ENCODE results near the gene SAP30. TPM values are rescaled to one million over a fixed set of nuclear protein-coding genes. Genes with fewer than 3 reads are reported as not detected.

Gene SAP30
- total RNA-seq, 1 donor from 2014 or later = 24.1 TPM

DNA sequence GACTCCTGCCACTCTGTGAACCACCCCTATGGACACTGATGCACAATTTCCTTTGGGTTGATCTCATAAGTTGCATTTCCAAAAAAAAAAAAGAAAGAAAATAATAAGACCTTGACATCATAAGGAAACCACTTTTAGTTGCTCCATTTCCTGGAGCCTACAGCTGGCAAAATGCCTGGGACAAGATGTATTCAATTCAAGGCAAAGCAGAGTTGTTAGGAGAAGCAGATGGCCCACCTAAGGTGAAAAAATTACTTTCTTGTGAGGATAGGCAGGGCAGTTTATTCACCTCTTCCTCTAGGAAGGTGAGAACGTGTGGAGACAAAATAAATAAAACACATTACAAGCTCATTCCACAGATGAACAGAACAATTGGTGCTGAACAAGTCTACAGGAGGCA is 42.3 kb downstream of the SAP30 start:
- TF ChIP-seq, protein P1, sequence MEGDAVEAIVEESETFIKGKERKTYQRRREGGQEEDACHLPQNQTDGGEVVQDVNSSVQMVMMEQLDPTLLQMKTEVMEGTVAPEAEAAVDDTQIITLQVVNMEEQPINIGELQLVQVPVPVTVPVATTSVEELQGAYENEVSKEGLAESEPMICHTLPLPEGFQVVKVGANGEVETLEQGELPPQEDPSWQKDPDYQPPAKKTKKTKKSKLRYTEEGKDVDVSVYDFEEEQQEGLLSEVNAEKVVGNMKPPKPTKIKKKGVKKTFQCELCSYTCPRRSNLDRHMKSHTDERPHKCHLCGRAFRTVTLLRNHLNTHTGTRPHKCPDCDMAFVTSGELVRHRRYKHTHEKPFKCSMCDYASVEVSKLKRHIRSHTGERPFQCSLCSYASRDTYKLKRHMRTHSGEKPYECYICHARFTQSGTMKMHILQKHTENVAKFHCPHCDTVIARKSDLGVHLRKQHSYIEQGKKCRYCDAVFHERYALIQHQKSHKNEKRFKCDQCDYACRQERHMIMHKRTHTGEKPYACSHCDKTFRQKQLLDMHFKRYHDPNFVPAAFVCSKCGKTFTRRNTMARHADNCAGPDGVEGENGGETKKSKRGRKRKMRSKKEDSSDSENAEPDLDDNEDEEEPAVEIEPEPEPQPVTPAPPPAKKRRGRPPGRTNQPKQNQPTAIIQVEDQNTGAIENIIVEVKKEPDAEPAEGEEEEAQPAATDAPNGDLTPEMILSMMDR (IDR thresholded peaks at IDR 0.05; ENCODE audit: partially characterized antibody, unreplicated experiment) = no peak
- Mint-ChIP-seq H3K4me3 (ENCODE audit: unreplicated experiment) (no peak overlapping the region), H3K9me3 (ENCODE audit: unreplicated experiment) (peaks cover 3% of the 10 kb centered on the region), H3K27me3 (ENCODE audit: unreplicated experiment) (no peaks in the 10 kb centered on the region), H3K4me1 (ENCODE audit: low read depth, unreplicated experiment) (no peaks in the 10 kb centered on the region), H3K36me3 (ENCODE audit: unreplicated experiment) (no peaks in the 10 kb centered on the region), H3K27ac (ENCODE audit: unreplicated experiment) (no peak overlapping the region)
- no peak for DNase-seq

DNA sequence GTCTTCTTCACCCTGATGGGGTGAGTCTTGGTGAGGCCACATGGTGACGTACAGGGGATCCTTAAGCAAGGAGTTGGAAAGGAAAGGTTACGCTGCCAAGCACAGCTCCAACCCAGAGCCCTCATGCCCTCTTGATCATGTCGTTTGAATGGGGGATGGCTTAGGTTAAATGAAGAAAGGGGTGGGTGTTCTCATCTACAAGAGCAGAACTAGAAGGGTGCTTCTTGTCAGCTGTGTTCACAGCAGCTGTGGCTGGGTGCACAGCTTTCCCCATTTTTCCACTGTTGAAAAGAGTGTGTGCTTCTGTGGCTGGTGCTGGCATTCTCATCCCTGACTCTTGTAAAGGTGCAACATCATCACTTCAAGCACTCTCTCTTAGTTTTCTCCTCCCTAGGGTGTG is 43.7 kb downstream of the SAP30 start:
- H3K27me3 Mint-ChIP-seq (ENCODE audit: unreplicated experiment) = no peaks in the 10 kb centered on the region
- TF ChIP-seq, protein P1 (IDR thresholded peaks at IDR 0.05; ENCODE audit: partially characterized antibody, unreplicated experiment) = no peak
- no peak overlapping the region for H3K27ac Mint-ChIP-seq (ENCODE audit: unreplicated experiment)
- no peak overlapping the region for H3K4me3 Mint-ChIP-seq (ENCODE audit: unreplicated experiment)
- no peaks in the 10 kb centered on the region for H3K4me1 Mint-ChIP-seq (ENCODE audit: low read depth, unreplicated experiment)
- peaks cover 1% of the 10 kb centered on the region for H3K9me3 Mint-ChIP-seq (ENCODE audit: unreplicated experiment)
- H3K36me3 Mint-ChIP-seq (ENCODE audit: unreplicated experiment) = no peaks in the 10 kb centered on the region
- DNase-seq = no peak

DNA sequence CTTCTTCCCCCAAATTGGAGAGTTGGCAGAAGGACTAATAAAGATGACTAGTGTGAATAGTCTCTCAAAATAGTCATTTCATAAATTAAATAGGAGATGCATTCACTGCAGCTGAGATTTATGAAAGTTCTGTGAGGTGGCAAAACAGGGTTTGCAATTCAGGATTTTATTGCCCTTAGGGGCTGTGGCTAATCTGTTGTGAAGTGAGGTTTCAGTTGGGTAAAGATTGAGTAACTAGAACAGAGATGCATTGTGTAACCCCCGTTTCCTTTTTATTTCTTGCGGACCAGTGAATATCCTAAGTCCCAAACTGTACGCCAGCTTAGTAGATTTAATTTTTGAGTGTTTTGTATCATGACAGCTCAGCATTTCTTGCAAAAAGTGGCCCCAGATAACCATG is 44.3 kb downstream of the SAP30 start:
- TF ChIP-seq, protein P1 (IDR thresholded peaks at IDR 0.05; ENCODE audit: partially characterized antibody, unreplicated experiment) = no peak
- Mint-ChIP-seq H3K9me3 (ENCODE audit: unreplicated experiment) (peaks cover 1% of the 10 kb centered on the region), H3K27me3 (ENCODE audit: unreplicated experiment) (no peaks in the 10 kb centered on the region), H3K36me3 (ENCODE audit: unreplicated experiment) (no peaks in the 10 kb centered on the region), H3K4me3 (ENCODE audit: unreplicated experiment) (no peak overlapping the region), H3K27ac (ENCODE audit: unreplicated experiment) (no peak overlapping the region), H3K4me1 (ENCODE audit: low read depth, unreplicated experiment) (no peaks in the 10 kb centered on the region)
- no peak for DNase-seq

DNA sequence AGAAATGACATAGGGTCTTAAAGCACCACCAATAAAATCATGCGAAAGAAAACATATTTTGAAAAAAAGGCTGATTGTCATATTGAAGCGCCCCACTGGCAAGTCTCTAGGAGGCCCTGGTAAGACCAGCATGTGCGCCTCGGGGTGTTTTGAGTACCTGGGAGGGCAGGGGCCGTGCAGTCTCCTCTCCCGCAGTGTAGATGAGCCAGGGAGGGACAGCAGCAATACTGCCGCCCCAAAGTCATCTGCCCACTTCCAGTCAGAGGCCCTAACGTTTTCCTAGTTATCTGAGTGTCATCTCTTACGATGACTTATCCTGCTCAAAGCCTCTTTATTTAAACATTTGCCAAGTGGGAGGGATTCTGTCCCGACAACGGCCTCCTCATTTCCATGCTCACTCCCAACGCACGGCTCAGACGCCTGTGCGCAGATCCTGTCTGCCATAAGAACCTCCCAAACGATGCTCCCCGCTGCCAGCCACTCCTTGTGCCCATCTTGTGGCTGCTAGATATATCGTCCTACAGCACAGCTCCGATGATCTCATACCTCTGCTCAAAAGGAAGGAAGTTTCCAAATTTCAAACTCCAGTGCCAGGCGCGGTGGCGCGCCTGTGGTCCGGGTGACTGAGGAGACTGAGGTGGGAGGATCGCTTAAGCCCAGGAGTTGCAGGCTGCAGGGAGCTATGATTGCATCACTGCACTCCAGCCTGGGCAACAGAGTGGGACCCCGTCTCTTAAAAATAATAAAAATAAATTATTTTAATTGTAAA is 45.3 kb downstream of the SAP30 start:
- Mint-ChIP-seq H3K9me3 (ENCODE audit: unreplicated experiment) (peaks cover 1% of the 10 kb centered on the region), H3K4me3 (ENCODE audit: unreplicated experiment) (no peak overlapping the region), H3K4me1 (ENCODE audit: low read depth, unreplicated experiment) (no peaks in the 10 kb centered on the region), H3K27me3 (ENCODE audit: unreplicated experiment) (no peaks in the 10 kb centered on the region), H3K27ac (ENCODE audit: unreplicated experiment) (no peak overlapping the region), H3K36me3 (ENCODE audit: unreplicated experiment) (no peaks in the 10 kb centered on the region)
- DNase-seq = no peak
- TF ChIP-seq, protein P1 (IDR thresholded peaks at IDR 0.05; ENCODE audit: partially characterized antibody, unreplicated experiment) = no peak

DNA sequence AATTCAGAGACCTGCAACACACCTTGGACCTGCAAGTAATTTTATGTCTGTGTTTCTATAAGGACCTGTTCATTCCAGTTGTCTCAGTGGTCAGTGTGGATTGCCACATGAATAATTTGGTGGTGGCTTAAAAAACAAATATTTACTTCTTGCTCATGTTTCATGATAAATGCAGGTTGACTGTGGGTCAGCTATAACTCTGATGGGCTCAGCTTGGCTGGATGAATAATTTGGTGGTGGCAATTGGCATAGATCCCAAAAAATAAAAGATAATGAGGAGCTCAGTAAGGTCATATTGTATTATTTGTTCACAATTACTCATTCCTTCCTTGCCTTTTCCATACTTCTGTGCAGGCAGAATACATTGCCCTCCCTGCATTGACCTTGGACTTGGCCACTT is 47.1 kb downstream of the SAP30 start:
- TF ChIP-seq, protein P1 (IDR thresholded peaks at IDR 0.05; ENCODE audit: partially characterized antibody, unreplicated experiment) = no peak
- DNase-seq = no peak
- Mint-ChIP-seq H3K4me3 (ENCODE audit: unreplicated experiment) (no peak overlapping the region), H3K4me1 (ENCODE audit: low read depth, unreplicated experiment) (no peaks in the 10 kb centered on the region), H3K27me3 (ENCODE audit: unreplicated experiment) (no peaks in the 10 kb centered on the region), H3K27ac (ENCODE audit: unreplicated experiment) (no peak overlapping the region), H3K36me3 (ENCODE audit: unreplicated experiment) (no peaks in the 10 kb centered on the region), H3K9me3 (ENCODE audit: unreplicated experiment) (peaks cover 1% of the 10 kb centered on the region)
